HCT116 (cell line): ENCODE measurements around the gene PHOX2A.

Source experiments
- ELF1 ChIP-seq: IDR thresholded peaks from 2 replicates; pipeline ENCODE4 v1.6.1; 2012; ENCODE audit warnings: low read depth, borderline replicate concordance
- EZH2 ChIP-seq: fragments of 200-600 bp; sonication (generic); IDR thresholded peaks from 2 replicates; pipeline ENCODE4 v1.6.1; 2017; ENCODE audit warnings: antibody characterized with exemption, mixed run types
- EZH2phosphoT487 ChIP-seq: fragments of 200-600 bp; IDR thresholded peaks from 2 replicates; pipeline ENCODE4 v1.6.1; 2018; ENCODE audit warnings: antibody characterized with exemption, borderline replicate concordance
- FOSL1 ChIP-seq: IDR thresholded peaks from 2 replicates; pipeline ENCODE4 v1.6.1; 2012; ENCODE audit warnings: low read depth
- JUND ChIP-seq: IDR thresholded peaks from 2 replicates; pipeline ENCODE4 v1.6.1; 2012
- POLR2A ChIP-seq: IDR thresholded peaks from 2 replicates; pipeline ENCODE4 v1.7.0; 2011; ENCODE audit warnings: borderline replicate concordance; ENCODE audit not compliant: insufficient read depth, insufficient read length; ENCODE audit errors: extremely low read depth
- POLR2AphosphoS5 ChIP-seq: IDR thresholded peaks from 2 replicates; pipeline ENCODE4 v1.6.1; 2011; ENCODE audit warnings: mild to moderate bottlenecking, low read depth, low read length, moderate library complexity
- RAD21 ChIP-seq: IDR thresholded peaks from 2 replicates; pipeline ENCODE4 v1.6.1; 2012; ENCODE audit warnings: low read depth, mild to moderate bottlenecking
- ZNF274 ChIP-seq: fragments of 200-500 bp; sonication (Bioruptor generic); IDR thresholded peaks from 2 replicates; pipeline ENCODE4 v1.6.1; 2014; ENCODE audit warnings: mild to moderate bottlenecking, low read depth, low read length, inconsistent platforms
- TF ChIP-seq, protein P1 (sequence below), 3 experiments: fragments of 200-600 bp in 1 of 3; sonication (generic) in 1 of 3; IDR thresholded peaks in 2 of 3; conservative IDR thresholded peaks in 1 of 3; 2 replicates each; pipeline ENCODE4 v1.5.1; 2012 to 2017; ENCODE audit warnings: low read depth in 2 of 3, low read length in 2 of 3, antibody characterized with exemption in 1 of 3, borderline replicate concordance in 1 of 3, control low read depth in 1 of 3, mild to moderate bottlenecking in 1 of 3, mixed read lengths in 1 of 3, mixed run types in 1 of 3, moderate library complexity in 1 of 3; ENCODE audit not compliant: insufficient read depth in 1 of 3
- TF ChIP-seq, protein P2 (sequence below): IDR thresholded peaks from 2 replicates; pipeline ENCODE4 v1.6.1; 2012

DNA sequence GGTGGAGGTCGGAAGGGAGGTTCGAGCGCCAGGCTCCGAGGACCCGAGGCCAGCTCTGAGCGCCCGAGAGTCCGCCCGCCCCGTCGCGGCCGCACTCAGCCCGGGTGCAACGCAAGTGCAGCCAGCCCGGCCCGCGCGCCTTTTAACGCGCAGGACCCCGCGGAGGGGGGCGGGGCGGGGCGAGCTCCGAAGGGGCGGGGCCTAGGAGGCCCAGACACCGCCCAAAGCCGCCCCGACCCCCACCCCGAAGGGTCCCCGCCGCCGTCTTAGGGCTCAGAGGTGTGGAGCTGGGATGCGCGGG is at the start of gene PHOX2A:
- TF ChIP-seq ELF1 (no peak), POLR2A (no peak), POLR2AphosphoS5 (no peak), RAD21 (no peak), EZH2 (no peak), FOSL1 (no peak), JUND (no peak), ZNF274 (no peak), EZH2phosphoT487 (no peak)
- TF ChIP-seq, protein P1, sequence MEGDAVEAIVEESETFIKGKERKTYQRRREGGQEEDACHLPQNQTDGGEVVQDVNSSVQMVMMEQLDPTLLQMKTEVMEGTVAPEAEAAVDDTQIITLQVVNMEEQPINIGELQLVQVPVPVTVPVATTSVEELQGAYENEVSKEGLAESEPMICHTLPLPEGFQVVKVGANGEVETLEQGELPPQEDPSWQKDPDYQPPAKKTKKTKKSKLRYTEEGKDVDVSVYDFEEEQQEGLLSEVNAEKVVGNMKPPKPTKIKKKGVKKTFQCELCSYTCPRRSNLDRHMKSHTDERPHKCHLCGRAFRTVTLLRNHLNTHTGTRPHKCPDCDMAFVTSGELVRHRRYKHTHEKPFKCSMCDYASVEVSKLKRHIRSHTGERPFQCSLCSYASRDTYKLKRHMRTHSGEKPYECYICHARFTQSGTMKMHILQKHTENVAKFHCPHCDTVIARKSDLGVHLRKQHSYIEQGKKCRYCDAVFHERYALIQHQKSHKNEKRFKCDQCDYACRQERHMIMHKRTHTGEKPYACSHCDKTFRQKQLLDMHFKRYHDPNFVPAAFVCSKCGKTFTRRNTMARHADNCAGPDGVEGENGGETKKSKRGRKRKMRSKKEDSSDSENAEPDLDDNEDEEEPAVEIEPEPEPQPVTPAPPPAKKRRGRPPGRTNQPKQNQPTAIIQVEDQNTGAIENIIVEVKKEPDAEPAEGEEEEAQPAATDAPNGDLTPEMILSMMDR (IDR thresholded peaks at IDR 0.05 in 2 of 3, conservative IDR thresholded peaks at IDR 0.05 in 1 of 3; ENCODE audit: borderline replicate concordance in 1 of 3, insufficient read depth in 1 of 3, low read depth in 2 of 3, low read length in 2 of 3), result no peak
- TF ChIP-seq, protein P2, sequence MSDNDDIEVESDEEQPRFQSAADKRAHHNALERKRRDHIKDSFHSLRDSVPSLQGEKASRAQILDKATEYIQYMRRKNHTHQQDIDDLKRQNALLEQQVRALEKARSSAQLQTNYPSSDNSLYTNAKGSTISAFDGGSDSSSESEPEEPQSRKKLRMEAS, result no peak
